Bone marrow (tissue), 2 donors: ENCODE data around the gene DRAXIN.

Experiments
- DNase-seq, 2 donors: peaks; one replicate each; lab custom pipeline; 2025; lab: John Stamatoyannopoulos, UW

DRAXIN gene

GRCh38 chr1:11688506-11688905, 3.0 kb upstream of the DRAXIN start:
- no peak for DNase-seq

- DNase-seq, result no peak
Measured at GRCh38 chr1:11690397-11691301, 861 bp upstream of the DRAXIN start.

- DNase-seq, result no peak
Measured at GRCh38 chr1:11691928-11692711, 610 bp downstream of the DRAXIN start.

- peak; percentile 40 to 71 for DNase-seq
Measured at GRCh38 chr1:11693024-11693590, 1.6 kb downstream of the DRAXIN start.

GRCh38 chr1:11693917-11694316, 2.4 kb downstream of the DRAXIN start:
- DNase-seq, result no peak

GRCh38 chr1:11695861-11696260, 4.4 kb downstream of the DRAXIN start:
- DNase-seq, result no peak

GRCh38 chr1:11697188-11697892, 5.8 kb downstream of the DRAXIN start:
- DNase-seq, result no peak

- no peak for DNase-seq
Measured at GRCh38 chr1:11697893-11698210, 6.3 kb downstream of the DRAXIN start.

- no peak for DNase-seq
Measured at GRCh38 chr1:11700601-11701467, 9.3 kb downstream of the DRAXIN start.

GRCh38 chr1:11701551-11701961, 10.0 kb downstream of the DRAXIN start:
- DNase-seq, result no peak

- no peak for DNase-seq
Measured at GRCh38 chr1:11701981-11702803, 10.7 kb downstream of the DRAXIN start.

- DNase-seq, result no peak
Measured at GRCh38 chr1:11703357-11704193, 12.1 kb downstream of the DRAXIN start.

GRCh38 chr1:11704194-11704529, 12.7 kb downstream of the DRAXIN start:
- no peak for DNase-seq

GRCh38 chr1:11704691-11705475, 13.4 kb downstream of the DRAXIN start:
- DNase-seq, result no peak

- no peak for DNase-seq
Measured at GRCh38 chr1:11705596-11705995, 14.1 kb downstream of the DRAXIN start.

- no peak for DNase-seq
Measured at GRCh38 chr1:11706292-11706691, 14.8 kb downstream of the DRAXIN start.

GRCh38 chr1:11707621-11708276, 16.2 kb downstream of the DRAXIN start:
- no peak for DNase-seq
